AG08396 (cell line): ENCODE results near the gene ZNF730.
"Not testable (repeated sequence)": the region's sequence is repeated elsewhere in the genome, so short reads cannot be mapped to it uniquely, and the experiment has no call there.

Experiments
- DNase-seq: peaks from one replicate; pipeline ENCODE4 v3.0.0; 2012; ENCODE audit warnings: low spot score, mixed read lengths

The ZNF730 gene

DNA sequence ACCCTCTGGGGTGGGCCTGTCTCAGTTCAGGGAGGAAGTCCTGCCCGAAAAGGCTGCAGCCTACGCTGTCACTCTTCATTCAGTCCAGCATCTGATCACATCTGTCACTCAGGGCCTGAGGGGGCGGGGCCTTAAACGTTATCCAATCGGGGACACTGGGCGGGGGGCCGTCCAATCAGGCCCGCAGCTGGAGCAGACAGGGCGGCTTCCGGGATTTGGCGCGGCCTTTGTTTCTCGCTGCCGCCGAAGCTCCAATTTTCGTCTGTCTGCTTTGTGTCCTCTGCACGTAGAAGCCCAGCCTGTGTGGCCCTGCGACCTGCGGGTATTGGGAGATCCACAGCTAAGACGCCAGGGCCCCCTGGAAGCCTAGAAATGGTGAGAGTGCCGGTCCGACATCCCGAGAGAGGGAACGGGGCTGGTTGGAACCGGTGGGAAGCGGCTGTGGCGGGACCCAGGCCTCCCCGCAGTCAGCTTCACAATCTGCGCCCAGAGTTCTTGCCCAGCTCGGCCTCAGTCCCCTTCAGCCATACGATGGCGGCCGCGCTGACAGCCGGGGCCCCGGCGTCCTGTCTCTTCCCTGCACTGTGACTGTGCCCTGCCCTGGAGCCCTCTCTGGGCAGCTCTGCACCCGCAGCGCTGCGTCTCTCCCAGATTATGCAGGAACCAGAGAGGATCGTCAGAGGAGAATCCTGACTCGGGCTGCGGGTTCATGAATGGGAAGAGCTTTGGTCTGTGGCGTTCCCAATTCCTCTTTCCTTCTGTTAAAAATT lies at the start of gene ZNF730:
Gene ZNF730 (plus strand): TSS at position 224 of the 770 bp plus-strand sequence. CDS start 149 bp downstream, at position 373.
- peak; percentile 80 for DNase-seq

DNA sequence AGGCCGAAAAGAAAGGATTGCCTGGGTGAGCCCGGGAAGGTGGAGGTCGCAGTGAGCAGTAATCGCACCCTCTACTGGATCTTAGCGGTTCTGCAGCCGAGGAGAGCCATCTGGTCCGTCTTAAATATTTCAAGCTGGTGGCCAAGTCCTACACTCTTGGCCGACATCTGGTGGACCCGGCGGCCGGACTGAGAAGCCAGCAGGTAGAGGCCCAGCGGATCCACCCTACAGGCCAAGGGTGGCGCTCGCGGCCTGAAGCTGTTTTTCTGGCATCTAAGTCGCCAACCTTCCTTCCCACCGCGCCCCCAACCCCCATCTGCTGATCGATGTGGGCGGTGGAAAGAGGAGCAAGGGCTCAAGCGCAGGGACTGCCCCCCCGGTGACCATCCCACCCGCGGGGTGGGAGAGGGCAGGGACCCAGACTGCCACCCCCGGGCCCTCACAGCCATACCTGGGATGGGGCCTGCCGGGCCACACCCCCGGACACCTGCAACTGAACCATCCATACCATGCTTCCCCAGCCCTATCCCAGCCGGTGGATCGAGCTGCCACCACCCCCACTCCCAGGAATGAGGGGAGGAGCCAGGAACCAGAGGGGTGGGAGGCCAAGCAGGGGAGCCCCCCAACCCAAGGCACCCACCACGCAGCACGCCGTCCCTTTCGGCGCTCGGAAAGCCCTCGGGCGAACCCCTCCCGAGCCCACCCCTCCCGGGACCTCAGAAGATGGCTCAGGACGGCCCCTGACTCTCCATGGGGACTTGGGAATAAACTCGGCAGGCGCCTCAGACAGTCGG lies 46.3 kb upstream of the ZNF730 start:
- peak; percentile 66 for DNase-seq

DNA sequence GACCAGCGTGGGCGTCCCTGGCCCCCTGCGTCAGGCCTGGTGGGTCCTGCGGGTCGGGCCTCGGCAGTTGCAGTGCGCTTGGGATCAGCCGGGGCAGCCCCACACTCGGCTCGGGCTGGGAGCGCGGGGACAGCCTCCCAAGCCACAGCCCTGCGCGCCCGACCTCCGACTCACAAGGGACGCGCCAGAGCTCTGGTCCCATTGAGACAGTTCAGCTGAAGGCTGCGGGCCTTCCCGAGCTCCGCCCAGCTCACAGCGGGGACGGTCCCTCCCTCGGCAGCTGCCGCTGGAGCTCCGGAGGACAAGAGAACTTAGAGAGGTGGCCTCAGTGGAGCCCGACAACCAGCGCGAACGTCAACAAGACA lies 45.7 kb upstream of the ZNF730 start:
- peak; percentile 70 for DNase-seq

DNA sequence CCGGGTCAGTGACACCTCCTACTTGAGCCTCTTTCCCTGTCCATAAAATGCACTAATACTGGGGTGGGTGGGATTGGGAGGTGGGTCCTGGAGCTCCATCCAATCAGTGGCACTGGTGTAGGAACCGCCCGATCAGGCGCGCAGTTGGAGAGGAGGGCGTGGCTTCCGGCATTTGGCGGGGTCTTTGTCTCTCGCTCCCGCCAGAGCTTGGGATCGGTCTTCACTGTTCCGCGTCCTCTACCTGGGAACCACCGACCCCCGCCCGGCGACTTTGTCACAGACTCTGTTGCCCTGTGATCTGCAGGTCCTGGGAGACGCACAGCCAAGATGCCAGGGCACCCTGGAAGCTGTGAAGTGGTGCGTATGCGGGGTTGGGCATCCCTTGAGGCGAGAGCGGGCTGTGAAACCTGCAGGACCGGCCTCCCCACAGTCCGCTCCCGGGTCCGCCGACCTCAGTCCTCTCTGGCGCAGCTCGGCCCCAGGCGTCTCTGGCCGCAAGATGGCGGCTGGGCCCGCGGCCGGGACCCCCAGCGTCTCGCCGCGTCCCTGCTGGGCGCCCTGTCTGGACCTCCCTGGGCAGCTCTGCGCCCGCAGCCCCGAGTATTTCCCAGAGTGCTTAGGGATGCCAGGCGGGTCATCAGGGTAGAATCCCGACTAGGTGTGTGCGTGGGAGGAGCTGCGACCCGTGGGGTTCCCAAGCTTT lies 41.6 kb upstream of the ZNF730 start:
- peak; percentile 81 for DNase-seq

DNA sequence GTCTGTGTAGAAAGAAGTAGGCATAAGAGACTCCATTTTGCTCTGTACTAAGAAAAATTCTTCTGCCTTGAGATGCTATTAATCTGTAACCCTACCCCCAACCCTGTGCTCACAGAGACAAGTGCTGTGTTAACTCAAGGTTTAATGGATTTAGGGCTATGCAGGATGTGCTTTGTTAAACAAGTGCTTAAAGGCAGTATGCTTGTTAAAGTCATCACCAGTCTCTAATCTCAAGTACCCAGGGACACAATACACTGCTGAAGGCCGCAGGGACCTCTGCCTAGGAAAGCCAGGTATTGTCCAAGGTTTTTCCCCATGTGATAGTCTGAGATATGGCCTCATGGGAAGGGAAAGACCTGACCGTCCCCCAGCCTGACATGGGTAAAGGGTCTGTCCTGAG lies 39.0 kb upstream of the ZNF730 start:
- DNase-seq, result not testable (repeated sequence)

DNA sequence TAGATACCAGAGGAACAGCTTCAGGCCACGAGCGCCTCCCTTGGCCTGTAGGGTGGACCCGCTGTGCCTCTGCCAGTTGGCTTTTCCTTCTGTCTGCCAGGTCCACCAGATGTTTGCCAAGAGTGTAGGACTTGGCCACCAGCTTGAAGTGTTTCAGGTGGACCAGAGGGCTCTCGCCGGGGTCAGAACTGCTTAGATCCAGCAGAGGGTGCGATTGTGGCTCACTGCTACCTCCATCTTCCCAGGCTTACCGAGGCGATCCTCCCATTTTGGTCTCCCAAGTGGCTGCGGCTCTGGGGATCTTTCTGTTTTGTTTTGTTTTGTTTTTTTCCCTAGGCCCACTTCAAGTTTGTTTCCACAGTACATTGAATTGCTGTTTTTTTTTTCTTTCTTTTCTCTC lies 23.0 kb upstream of the ZNF730 start:
- no peak for DNase-seq

DNA sequence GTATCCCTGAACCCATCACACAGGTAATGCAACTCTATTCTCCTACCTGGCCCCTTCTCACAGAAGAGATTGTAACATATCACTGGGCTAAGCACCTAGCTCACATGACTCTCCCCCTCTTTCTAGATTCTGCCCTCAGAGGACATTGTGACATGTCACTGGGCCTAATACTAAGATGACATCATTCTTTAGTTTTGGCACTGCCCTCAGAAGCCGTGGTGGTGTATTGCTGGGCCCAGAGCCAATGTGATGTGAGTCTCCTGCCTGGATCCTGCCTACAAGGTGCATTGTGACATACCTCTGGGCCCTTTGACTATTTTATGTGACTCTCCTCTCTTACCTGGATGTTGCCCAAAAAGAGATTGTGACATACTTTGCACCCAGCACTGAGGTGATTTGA lies 21.4 kb upstream of the ZNF730 start:
- DNase-seq, result no peak

DNA sequence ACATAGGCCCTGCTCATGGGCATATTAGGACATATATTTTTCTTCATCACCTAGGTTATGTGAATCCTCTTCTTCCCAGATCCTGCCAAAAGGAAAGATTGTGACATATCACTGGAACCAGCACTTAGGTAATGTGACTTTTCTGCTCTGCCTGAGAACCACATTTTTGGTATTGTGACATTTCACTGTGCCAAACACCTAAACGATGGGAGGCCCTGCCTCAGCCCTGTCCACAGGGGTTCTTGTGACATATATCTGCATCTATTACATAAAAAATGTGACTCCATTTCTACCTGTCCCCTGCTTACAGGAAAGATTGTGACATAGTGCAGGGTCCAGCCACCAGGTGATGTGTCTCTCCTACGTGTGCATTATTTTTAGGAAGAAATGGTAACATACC lies 18.5 kb upstream of the ZNF730 start:
- no peak for DNase-seq

DNA sequence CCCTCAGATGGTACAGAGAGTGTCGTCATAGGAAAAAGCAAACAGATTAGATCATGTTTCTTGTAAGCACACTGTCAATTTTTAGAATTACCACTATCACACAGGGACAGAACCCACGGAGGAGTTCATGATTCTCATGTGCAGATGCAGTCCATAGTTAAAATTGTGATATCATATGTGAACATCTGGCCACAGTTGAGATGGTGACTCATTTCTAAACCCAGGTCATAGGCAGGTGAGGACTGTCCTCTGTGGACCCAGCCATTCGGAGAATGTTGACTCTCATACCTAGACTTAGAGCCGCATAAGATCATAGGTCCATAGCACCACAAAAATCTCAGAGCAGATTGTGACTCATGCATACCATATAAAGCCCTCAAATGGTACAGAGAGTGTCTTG lies 17.8 kb upstream of the ZNF730 start:
- DNase-seq, result no peak

DNA sequence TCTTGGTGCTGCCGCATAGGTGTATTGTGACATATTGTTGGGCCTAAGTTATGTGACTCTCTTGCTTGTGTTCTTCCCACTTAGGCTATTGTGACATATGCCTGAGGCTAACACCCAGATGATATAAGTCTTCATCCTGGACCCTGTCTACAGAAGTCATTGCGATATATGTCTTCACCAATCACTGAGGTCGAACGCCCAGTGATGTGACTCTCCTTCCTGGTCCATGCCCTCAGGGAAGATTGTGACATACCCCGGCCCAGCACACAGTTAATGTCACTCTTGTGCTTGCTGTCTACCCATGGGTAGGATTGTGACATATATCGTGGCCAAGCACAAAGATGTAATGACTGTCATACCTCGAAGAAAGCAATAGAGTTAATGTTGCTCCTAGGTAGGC lies 16.9 kb upstream of the ZNF730 start:
- DNase-seq, result no peak

DNA sequence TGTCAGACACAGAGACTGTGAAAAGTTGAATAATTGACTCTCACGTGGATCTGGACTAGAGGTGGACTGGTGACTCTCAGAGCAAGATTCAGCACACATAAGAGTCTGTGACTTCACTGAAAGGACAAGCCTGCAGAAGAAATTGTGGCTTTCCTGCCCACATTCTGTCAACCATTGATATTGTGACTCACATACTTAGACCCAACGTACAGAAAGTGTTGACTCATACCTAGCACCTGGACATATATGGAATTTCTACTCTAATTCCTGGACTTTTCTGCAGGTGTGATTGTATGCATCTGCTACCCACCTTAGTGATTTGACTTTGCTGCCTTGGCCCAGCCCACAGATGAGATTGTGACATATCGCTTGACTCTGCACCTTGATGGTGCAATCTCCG lies 15.6 kb upstream of the ZNF730 start:
- no peak for DNase-seq

DNA sequence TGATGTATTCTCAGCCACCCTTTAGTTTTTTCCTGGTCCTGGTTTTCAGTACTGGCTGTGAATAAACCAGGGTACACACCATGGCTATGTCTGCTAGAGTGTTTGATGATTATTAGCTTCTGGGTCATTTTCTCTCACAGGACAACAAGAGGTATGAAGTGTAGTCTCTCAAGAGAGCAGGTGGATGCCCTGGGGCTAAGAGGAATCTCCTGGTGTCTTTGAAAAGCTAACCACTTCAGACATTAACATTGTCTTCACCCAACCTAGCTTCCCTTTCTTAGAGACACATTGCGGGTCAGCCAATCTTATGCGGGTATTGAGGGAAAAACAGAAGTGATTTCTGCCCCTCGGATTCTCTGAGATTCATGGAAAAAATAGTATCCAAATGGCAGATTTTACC lies 1.6 kb downstream of the ZNF730 start:
- no peak for DNase-seq

DNA sequence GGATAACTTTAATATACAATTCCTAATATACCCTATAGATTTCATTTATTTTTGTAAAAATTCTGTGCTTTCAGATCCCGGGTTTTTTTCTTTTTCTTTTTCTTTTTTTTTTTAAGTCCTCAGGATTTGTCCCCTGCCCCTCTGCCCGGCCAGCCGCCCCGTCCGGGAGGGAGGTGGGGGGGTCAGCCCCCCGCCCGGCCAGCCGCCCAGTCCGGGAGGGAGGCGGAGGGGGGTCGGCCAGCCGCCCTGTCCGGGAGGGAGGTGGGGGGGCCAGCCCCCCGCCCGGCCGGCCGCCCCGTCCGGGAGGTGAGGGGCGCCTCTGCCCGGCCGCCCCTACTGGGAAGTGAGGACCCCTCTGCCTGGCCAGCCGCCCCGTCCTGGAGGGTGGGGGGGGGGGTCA lies 17.4 kb downstream of the ZNF730 start:
- not testable (repeated sequence) for DNase-seq

DNA sequence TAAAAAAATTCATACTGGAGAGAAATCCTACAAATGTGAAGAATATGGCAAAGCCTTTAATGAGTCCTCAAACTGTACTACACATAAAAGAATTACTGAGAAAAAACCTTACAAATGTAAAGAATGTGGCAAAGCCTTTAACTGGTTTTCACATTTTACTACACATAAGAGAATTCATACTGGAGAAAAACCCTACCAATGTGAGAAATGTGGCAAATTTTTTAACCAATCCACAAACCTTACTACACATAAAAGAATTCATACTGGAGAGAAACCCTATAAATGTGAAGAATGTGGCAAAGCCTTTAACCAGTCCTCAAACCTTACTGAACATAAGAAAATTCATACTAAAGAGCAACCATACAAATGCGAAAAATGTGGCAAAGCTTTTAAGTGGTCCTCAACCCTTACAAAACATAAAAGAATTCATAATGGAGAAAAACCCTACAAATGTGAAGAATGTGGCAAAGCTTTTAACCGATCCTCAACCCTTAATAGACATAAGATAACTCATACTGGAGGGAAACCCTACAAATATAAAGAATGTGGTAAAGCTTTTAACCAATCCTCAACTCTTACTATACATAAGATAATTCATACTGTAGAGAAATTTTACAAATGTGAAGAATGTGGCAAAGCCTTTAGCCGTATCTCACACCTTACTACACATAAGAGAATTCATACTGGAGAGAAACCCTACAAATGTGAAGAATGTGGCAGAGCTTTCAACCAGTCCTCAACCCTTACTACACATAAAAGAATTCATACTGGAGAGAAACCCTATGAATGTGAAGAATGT lies 29.0 kb downstream of the ZNF730 start:
- DNase-seq, result no peak

DNA sequence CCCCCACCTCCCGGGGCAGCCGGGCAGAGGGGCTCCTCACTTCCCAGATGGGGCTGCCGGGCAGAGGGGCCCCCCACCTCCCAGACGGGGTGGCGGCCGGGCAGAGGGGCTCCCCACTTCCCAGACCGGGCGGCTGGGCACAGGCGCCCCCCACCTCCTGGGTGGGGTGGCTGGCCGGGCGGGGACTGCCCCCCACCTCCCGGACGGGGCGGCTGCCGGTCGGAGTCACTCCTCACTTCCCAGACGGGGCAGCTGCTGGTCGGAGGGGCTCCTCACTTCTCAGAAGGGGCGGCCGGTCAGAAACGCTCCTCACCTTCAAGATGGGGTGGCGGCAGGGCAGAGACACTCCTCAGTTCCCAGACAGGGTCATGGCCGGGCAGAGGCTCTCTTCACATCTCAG lies 43.9 kb downstream of the ZNF730 start:
- DNase-seq, result no peak

DNA sequence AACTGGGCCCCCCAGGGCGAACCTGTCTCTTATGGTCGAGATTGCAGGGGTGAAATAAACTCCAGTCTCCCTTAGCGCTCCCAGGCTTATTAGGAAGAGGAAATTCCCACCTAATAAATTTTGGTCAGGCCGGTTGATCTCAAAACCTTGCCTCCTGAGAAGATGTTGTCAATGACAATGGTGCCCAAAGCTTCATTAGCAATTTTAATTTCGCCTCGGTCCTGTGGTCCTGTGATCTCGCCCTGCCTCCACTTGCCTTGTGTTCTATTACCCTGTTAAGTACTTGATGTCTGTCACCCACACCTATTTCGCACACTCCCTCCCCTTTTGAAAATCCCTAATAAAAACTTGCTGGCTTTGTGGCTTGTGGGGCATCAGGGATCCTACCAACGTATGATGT lies 51.5 kb downstream of the ZNF730 start:
- DNase-seq, result not testable (repeated sequence)

DNA sequence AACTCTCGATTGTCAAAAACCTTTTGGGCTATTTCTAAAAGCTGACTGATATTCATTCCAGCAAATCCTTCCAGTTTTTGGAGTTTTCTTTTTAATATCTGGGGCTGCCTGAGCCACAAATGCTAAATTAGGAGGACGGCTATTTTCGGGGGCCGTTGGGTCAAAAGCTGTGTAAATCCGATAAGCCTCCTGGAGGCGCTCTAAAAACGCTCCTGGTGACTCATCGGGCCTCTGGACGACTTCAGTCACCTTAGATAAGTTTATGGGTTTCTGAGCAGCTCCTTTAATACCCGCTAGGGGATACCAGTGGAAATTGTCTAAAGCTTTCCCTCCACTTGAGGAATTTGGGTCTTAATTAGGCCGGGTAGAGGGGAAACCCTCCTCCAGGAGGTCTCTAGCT lies 66.4 kb downstream of the ZNF730 start:
- no peak for DNase-seq

DNA sequence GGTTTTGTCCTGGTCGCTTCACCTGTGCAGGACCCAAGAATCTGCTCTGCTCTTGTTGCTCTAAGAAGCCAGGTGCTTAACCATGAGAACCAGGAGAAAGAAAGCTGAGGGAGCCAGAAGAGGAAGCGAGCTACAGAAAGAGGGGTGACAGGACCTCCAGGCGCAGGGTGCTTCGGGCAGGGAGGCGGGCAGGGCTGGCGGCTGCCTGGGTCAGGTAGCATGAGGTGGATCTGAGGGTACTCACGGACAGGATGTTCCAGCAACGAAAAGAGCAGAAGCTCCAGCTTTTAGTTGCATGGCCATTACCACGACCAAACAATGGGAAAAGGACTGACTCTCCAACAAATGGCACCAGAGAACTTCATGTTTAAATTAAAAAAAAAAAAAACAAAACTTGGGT lies 73.5 kb downstream of the ZNF730 start:
- no peak for DNase-seq
